CD14-positive monocyte (primary cell): ENCODE results near the gene EPHB2. TPM values are rescaled to one million over a fixed set of nuclear protein-coding genes. Genes with fewer than 3 reads are reported as not detected.

ENCODE experiments used
- DNase-seq, 3 donors: peaks; one replicate each; pipeline ENCODE4 v3.0.0-alpha.2; 2011 to 2022
- H2AFZ ChIP-seq: 2 replicates; pipeline ENCODE4 v1.6.0; 2012; ENCODE audit warnings: mild to moderate bottlenecking, low read depth, low read length, inconsistent platforms; ENCODE audit not compliant: insufficient read depth, poor library complexity, severe bottlenecking
- H3K27ac ChIP-seq, 2 donors: 1 replicate in 1 of 2; 2 replicates in 1 of 2; pipeline ENCODE4 v1.5.1; 2012 to 2013; ENCODE audit warnings: low read length in 2 of 2, control low read depth in 1 of 2, inconsistent platforms in 1 of 2, low read depth in 1 of 2, mild to moderate bottlenecking in 1 of 2
- H3K27me3 ChIP-seq, 2 donors: one replicate each; pipeline versions ENCODE4 v1.6.0 to v1.6.1; 2011 to 2013; ENCODE audit warnings: low read length in 2 of 2; ENCODE audit not compliant: control insufficient read depth in 2 of 2, insufficient read depth in 2 of 2
- H3K36me3 ChIP-seq, 2 donors: replicated peaks in 1 of 2; 1 replicate in 1 of 2; 2 replicates in 1 of 2; pipeline versions ENCODE4 v1.5.1 to v1.6.1; 2012 to 2013; ENCODE audit warnings: low read length in 2 of 2, control low read depth in 1 of 2, inconsistent platforms in 1 of 2, mild to moderate bottlenecking in 1 of 2; ENCODE audit not compliant: insufficient read depth in 2 of 2, control insufficient read depth in 1 of 2
- H3K4me1 ChIP-seq, 2 donors: 1 replicate in 1 of 2; 2 replicates in 1 of 2; pipeline versions ENCODE4 v1.5.1 to v1.6.1; 2012 to 2013; ENCODE audit warnings: low read length in 2 of 2, control low read depth in 1 of 2, inconsistent platforms in 1 of 2, mild to moderate bottlenecking in 1 of 2, moderate library complexity in 1 of 2; ENCODE audit not compliant: insufficient read depth in 2 of 2, control insufficient read depth in 1 of 2
- H3K4me2 ChIP-seq: replicated peaks from 2 replicates; pipeline ENCODE3; 2012; ENCODE audit warnings: low read length, moderate library complexity, mild to moderate bottlenecking; ENCODE audit not compliant: poor library complexity, severe bottlenecking; ENCODE audit errors: extremely low read depth
- H3K4me3 ChIP-seq, 3 experiments: fragments of 200-600 bp in 1 of 3; sonication (generic) in 1 of 3; replicated peaks in 1 of 3; 1 replicate in 2 of 3; 2 replicates in 1 of 3; pipeline ENCODE4 v1.5.1; 2011 to 2013; ENCODE audit warnings: low read length in 3 of 3, mild to moderate bottlenecking in 3 of 3, control low read depth in 2 of 3, low read depth in 2 of 3, inconsistent platforms in 1 of 3, moderate library complexity in 1 of 3
- H3K79me2 ChIP-seq: 2 replicates; pipeline ENCODE4 v1.6.0; 2012; ENCODE audit warnings: mild to moderate bottlenecking, control low read depth, inconsistent platforms, low read length, moderate library complexity; ENCODE audit not compliant: insufficient read depth
- H3K9ac ChIP-seq: 2 replicates; pipeline ENCODE4 v1.6.0; 2017; ENCODE audit warnings: low read length, mild to moderate bottlenecking; ENCODE audit not compliant: insufficient read depth, poor library complexity, severe bottlenecking
- H3K9me3 ChIP-seq, 2 donors: replicated peaks in 1 of 2; 1 replicate in 1 of 2; 2 replicates in 1 of 2; pipeline versions ENCODE4 v1.5.1 to v1.6.1; 2012 to 2013; ENCODE audit warnings: low read length in 2 of 2, control low read depth in 1 of 2; ENCODE audit not compliant: control insufficient read depth in 1 of 2, insufficient read depth in 1 of 2
- H4K20me1 ChIP-seq: 2 replicates; pipeline ENCODE4 v1.6.0; 2012; ENCODE audit warnings: mild to moderate bottlenecking, low read length, control low read depth, moderate library complexity; ENCODE audit not compliant: insufficient read depth
- H3K27ac Mint-ChIP-seq, 7 donors: one replicate each; pipeline ENCODE4 v1.8.0; 2020; ENCODE audit warnings: mild to moderate bottlenecking in 7 of 7, mixed read lengths in 7 of 7, moderate library complexity in 6 of 7, inconsistent platforms in 2 of 7
- H3K27me3 Mint-ChIP-seq, 3 donors: one replicate each; pipeline ENCODE4 v1.8.0; 2021 to 2022; ENCODE audit warnings: low read depth in 3 of 3, mild to moderate bottlenecking in 3 of 3, mixed read lengths in 3 of 3, moderate library complexity in 3 of 3, inconsistent platforms in 1 of 3
- H3K36me3 Mint-ChIP-seq, 2 donors: one replicate each; pipeline ENCODE4 v1.8.0; 2020; ENCODE audit warnings: mixed read lengths in 2 of 2, inconsistent platforms in 1 of 2, mild to moderate bottlenecking in 1 of 2
- H3K4me1 Mint-ChIP-seq: one replicate; pipeline ENCODE4 v1.8.0; 2020; ENCODE audit warnings: mild to moderate bottlenecking, mixed read lengths
- H3K4me3 Mint-ChIP-seq, 2 donors: one replicate each; pipeline ENCODE4 v1.8.0; 2020; ENCODE audit warnings: mild to moderate bottlenecking in 2 of 2, mixed read lengths in 2 of 2, moderate library complexity in 1 of 2
- H3K9me3 Mint-ChIP-seq, 7 donors: one replicate each; pipeline ENCODE4 v1.8.0; 2020 to 2022; ENCODE audit warnings: mixed read lengths in 7 of 7, mild to moderate bottlenecking in 6 of 7, moderate library complexity in 6 of 7, inconsistent platforms in 2 of 7
- CTCF ChIP-seq: fragments of 200-600 bp; IDR thresholded peaks from one replicate; pipeline ENCODE4 v1.8.0; 2022; ENCODE audit warnings: antibody characterized with exemption, mild to moderate bottlenecking
- WGBS: methylation state at CpG from one replicate; pipeline ENCODE4 v1.1.5; 2013; ENCODE audit warnings: missing lambda C conversion rate; ENCODE audit not compliant: insufficient coverage; 5-methylcytosine and 5-hydroxymethylcytosine counted together
- intact Hi-C, 2 donors: fragments of 100-400 bp; cut with micrococcal nuclease; formaldehyde crosslinking; loops; one replicate each; pipeline versions ENCODE4 v1.15.0 to v1.15.1; 2023
- polyA plus RNA-seq, 3 donors: library from polyadenylated mRNA; depleted of rRNA in 1 of 3; unstranded in 2 of 3; stranded (reverse) in 1 of 3; fragments of 300-500 nt in 2 of 3; fragments of >200 nt in 1 of 3; fragmentation: Illumina TruSeq in 2 of 3; gene quantifications; 1 replicate in 2 of 3; 2 replicates in 1 of 3; pipeline ENCODE4 v1.2.3, GENCODE V29; 2012 to 2021

The EPHB2 gene
- polyA plus RNA-seq, 3 donors = 2.9 to 5.6 (median 3.4) TPM

GRCh38 chr1:22935433-22935832 is 224.8 kb downstream of the EPHB2 start:
- intact Hi-C loops = loop anchor here in 1 of 2 donors (10.0 kb wide), 1 partner anchor 231 kb away; no protein-coding TSS in a partner anchor
- 100% methylated on average over 2 of the region's 3 CpGs for WGBS
- no peak for DNase-seq

GRCh38 chr1:22936681-22937080 is 226.0 kb downstream of the EPHB2 start:
- H3K4me1 ChIP-seq = no peaks in the 10 kb centered on the region
- no peak overlapping the region for H3K4me3 ChIP-seq
- intact Hi-C loops = loop anchor here in 1 of 2 donors (10.0 kb wide), 1 partner anchor 232 kb away; no protein-coding TSS in a partner anchor
- no peaks in the 10 kb centered on the region for H4K20me1 ChIP-seq
- no peak overlapping the region for H3K4me3 Mint-ChIP-seq
- no peak overlapping the region for H3K4me2 ChIP-seq
- H2AFZ ChIP-seq = no peak overlapping the region
- peaks cover 5 to 8% of the 10 kb centered on the region in 2 donors for H3K9me3 ChIP-seq
- no peaks in the 10 kb centered on the region for H3K36me3 Mint-ChIP-seq
- H3K36me3 ChIP-seq = no peaks in the 10 kb centered on the region
- WGBS = 100% methylated on average over 1 of the region's 2 CpGs
- peaks cover 7 to 11% (median 9%) of the 10 kb centered on the region in 3 donors for H3K27me3 Mint-ChIP-seq
- no peak for TF ChIP-seq CTCF
- no peaks in the 10 kb centered on the region for H3K79me2 ChIP-seq
- H3K27ac Mint-ChIP-seq = no peak overlapping the region
- H3K27ac ChIP-seq = no peak overlapping the region
- DNase-seq = no peak
- H3K4me1 Mint-ChIP-seq = no peaks in the 10 kb centered on the region
- no peaks in the 10 kb centered on the region for H3K27me3 ChIP-seq
- H3K9ac ChIP-seq = no peak overlapping the region
- peaks cover 7 to 20% (median 15%) of the 10 kb centered on the region in 7 donors for H3K9me3 Mint-ChIP-seq

More at GRCh38 chr1:22935433-22935832, 224.8 kb downstream of the EPHB2 start:
- Mint-ChIP-seq H3K27me3 (peaks cover 7 to 9% (median 9%) of the 10 kb centered on the region in 3 donors), H3K36me3 (no peaks in the 10 kb centered on the region), H3K27ac (no peak overlapping the region), H3K4me1 (no peaks in the 10 kb centered on the region), H3K4me3 (no peak overlapping the region), H3K9me3 (peaks cover 3 to 9% (median 7%) of the 10 kb centered on the region in 7 donors)
- Histone ChIP-seq H3K4me3 (no peak overlapping the region), H3K4me2 (no peak overlapping the region), H3K27ac (no peak overlapping the region), H2AFZ (no peak overlapping the region), H3K4me1 (no peaks in the 10 kb centered on the region), H4K20me1 (no peaks in the 10 kb centered on the region), H3K9ac (no peak overlapping the region), H3K79me2 (no peaks in the 10 kb centered on the region), H3K27me3 (no peaks in the 10 kb centered on the region), H3K36me3 (no peaks in the 10 kb centered on the region), H3K9me3 (peaks cover 0 to 3% of the 10 kb centered on the region in 2 donors)
- TF ChIP-seq CTCF = no peak
